ENCODE measurements around the gene ATG2B. TPM values are rescaled to one million over a fixed set of nuclear protein-coding genes. Genes with fewer than 3 reads are reported as not detected.
"Not testable (repeated sequence)": the region's sequence is repeated elsewhere in the genome, so short reads cannot be mapped to it uniquely, and the experiment has no call there.

Gene ATG2B
- total RNA-seq, 1 donor from 2014 or later, result 24.5 TPM

GRCh38 chr14:96252323-96252998, 110.7 kb downstream of the ATG2B start:
- no peak for DNase-seq (ENCODE audit: low spot score)

DNA sequence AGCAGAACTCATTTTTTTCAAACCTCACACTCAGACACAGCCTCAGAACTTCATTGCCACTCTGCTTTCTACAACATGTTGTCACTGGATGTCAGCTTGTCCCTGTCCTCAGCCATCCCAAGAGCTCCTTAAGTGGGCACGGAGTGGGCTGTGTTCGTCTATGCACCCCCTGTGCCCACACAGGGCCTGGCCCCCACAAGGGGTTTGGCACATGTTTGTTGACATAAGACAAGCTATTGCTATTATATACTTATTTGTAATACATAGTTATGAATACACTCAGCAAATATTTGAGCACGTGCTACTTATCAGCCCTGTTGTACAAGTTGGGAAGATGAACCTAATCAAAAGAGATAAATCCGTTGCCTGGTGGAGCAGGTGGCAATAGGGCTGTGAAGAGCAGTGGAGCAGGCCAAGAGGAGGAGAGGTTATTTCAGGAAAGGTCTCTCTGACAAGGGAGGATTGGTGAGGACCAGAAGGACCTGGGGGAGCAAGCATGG, 111.4 kb downstream of the ATG2B start:
- DNase-seq (ENCODE audit: low spot score), result no peak

GRCh38 chr14:96250485-96250884, 112.7 kb downstream of the ATG2B start:
- DNase-seq (ENCODE audit: low spot score), result no peak

DNA sequence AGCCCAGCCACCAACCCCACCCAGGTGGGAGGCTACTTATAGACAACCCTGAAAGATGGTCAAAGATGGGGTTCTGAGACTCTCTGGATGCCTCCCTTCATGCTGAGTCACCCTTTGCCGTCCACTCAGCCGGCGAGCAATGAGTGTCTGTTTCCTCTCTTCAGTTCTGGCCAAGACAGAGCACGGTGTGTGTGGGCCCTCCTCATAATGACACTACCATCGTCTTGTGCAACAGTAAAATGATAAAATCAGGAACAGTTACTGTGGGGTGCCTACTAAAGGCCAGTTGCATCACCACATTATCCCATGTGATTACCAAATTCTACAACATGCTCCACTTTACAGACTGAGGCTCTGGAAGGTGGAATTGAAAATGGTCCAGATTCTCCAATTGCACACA, 114.1 kb downstream of the ATG2B start:
- peak; percentile 44 for DNase-seq (ENCODE audit: low spot score)

DNA sequence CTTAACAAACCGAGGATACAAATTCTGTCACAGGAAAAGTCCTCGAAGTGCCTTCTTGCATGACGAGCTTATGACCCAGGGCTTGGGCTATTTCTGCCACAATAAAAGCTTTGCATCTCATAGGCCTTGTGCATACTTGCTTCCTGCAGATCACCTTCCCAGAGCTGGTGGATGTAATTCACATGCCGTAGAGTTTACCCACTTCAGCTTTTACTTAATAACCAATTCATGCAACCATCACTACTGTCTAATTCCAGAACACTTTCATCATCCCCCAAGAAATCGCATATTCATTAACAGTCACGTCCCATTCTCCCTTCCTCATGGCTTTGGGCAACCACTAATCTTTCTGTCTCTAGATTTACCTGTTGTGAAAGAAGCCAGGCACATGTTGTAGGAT, 116.1 kb downstream of the ATG2B start:
- DNase-seq (ENCODE audit: low spot score), result no peak

DNA sequence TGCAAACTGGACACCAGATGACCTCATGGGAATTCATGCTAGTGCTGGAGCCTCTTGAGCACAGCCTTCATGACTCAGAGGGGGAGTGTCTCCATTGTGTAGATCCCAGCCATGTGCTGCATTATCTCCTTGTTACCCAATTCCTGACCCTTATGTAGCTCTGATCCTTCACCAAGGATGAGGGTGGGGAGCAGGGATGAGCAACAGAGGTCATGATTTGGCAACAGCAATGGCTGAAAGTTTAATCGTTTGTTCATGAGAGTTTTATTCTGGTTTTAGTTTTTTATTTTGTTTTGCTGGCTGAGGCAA, 116.6 kb downstream of the ATG2B start:
- DNase-seq (ENCODE audit: low spot score), result no peak

GRCh38 chr14:96245710-96246538, 117.2 kb downstream of the ATG2B start:
- no peak for DNase-seq (ENCODE audit: low spot score)

GRCh38 chr14:96245074-96245473, 118.1 kb downstream of the ATG2B start:
- DNase-seq (ENCODE audit: low spot score), result not testable (repeated sequence)

DNA sequence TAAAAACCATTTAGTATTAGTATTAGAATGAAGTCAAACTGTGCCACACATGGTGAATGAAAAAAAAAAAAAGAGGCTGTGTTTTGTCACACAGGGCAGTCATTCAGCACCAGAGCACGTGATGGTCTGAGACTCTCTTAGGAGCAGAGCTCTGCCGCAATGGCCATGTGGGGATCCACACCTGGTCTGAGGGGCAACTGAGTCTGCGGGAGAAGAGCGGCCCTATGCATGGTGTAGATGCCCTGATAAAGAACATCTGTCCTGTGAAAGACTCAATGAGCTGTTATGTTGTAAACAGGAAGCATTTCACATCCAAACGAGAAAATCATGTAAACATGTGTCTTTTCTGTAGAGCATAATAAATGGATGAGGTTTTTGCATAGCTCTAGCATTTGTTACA, 119.4 kb downstream of the ATG2B start:
- DNase-seq (ENCODE audit: low spot score), result no peak

- DNase-seq (ENCODE audit: low spot score), result no peak
Measured at GRCh38 chr14:96242126-96242525, 121.0 kb downstream of the ATG2B start.

- no peak for DNase-seq (ENCODE audit: low spot score)
Measured at GRCh38 chr14:96240641-96241040, 122.5 kb downstream of the ATG2B start.

GRCh38 chr14:96239711-96240141, 123.4 kb downstream of the ATG2B start:
- peak; percentile 77 for DNase-seq (ENCODE audit: low spot score)

DNA sequence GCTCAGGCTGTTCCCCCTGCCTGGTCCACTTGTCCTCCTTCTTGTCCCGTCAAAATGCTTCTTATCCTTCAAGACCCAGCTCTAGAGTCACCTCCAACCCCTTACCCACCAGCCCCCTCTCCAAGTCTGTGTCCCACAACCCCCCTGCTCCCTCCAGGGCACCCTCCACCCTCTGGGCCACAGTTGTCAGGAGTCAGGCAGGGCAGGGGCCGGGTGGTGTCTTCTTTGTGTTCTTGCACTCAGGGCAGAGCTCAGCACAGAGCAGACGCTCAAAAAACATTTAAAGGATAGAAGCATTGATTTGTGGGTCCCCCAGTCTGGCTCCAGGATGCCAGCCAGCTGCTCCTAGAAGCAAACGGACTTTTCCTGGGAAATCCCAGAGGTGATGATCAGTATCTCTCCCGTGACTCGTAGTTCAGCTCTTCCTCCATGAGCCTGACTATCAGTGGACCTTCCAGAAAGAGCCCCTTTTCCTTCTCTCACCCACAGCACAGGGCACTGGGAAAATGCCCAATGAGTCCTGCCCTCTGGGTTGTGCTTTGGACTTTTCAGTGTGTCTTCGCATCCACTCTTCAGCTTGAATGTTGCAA, 124.4 kb downstream of the ATG2B start:
- DNase-seq (ENCODE audit: low spot score), result no peak

DNA sequence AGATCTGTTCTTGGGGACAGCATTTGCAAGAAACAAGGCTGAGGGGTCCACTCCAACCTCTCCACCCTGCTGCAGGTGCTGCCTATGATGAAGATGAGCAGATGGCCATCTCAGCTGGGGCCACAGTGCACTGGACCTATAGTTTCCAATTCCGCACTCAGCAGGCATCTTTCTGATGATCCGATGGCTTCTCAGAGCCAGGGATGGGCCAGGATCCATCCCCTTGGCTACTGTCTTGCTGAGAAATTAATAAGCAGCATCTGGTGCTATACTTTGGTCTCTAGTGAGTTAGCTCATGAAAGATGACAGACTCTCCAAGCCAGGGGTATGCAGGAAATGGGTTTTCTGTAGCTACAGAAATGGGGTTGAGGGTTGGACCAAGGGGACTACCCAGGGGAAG, 125.5 kb downstream of the ATG2B start:
- DNase-seq (ENCODE audit: low spot score), result no peak

- DNase-seq (ENCODE audit: low spot score), result no peak
Measured at GRCh38 chr14:96235426-96235825, 127.7 kb downstream of the ATG2B start.

DNA sequence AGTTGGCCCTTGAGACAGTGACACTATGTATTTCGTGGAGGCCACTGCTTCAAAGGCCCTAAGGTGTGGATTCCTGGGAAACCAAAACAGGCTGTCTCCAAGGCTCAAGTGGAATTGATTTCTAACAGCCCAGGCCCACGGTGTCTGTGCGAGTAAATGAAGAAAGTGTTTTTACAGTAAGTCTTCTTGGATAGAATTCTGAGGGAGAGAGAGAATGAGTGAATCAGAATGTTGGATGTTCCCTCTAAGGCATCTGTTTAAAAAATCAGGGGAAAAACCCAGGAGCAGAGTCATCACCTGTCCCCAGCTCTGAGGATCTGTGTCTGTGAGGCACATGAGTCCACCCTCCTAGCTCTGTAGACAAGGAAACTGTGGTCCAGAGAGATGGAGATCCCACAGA, 129.5 kb downstream of the ATG2B start:
- DNase-seq (ENCODE audit: low spot score), result no peak

- DNase-seq (ENCODE audit: low spot score), result no peak
Measured at GRCh38 chr14:96232506-96232905, 130.6 kb downstream of the ATG2B start.

DNA sequence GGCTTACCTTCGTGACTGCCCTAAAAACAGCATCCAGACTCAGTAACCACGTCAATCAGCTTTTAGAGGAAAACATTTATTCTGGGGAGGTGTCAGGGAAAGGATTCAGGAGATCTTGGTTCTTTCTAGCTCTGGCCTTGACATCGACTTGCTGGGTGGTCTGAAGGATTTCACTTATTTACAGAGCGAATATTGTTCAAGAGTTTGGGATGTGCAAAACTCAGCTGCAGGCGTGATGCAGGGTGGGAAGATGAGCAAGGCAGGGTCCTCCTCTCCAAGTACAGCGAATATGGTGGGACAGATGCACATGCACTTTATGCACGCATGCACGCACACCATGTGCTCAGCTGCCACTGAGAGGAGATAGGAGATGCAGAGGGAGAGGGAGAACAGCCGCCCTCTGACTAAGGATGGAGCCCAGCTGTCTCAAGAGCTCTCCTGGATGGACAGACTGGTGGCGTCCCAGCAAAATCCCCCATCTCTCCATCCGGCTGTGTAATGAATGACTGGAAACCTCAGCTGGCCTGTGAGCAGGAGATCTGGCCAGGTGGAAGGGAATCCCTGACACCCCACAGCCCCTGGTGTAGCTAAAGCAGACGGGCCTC, 131.5 kb downstream of the ATG2B start:
- no peak for DNase-seq (ENCODE audit: low spot score)

- DNase-seq (ENCODE audit: low spot score), result no peak
Measured at GRCh38 chr14:96231056-96231455, 132.1 kb downstream of the ATG2B start.

DNA sequence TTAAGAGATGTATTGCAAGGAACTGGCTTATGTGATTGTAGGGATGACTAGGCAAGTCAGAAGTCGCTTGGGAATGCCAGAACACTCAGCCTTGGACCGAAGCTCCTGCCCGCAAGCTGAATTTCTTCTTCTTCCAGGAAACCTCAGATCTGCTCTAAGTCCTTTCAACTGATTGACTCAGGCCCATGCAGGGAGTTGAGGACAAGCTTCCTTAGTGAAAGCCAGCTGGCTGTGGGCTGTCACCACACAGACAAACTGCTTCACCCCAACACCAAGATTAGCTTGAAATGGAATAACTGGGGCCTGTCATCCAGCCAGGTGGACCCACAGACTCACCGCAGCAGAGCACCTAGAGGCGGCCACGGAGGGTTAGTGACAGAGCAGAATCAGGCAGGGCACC, 133.8 kb downstream of the ATG2B start:
- DNase-seq (ENCODE audit: low spot score), result no peak

Data from mucosa of gallbladder (tissue), 1 donor.